Ureter (tissue), 1 donor: Measurements from ENCODE around the gene NDST3. TPM values are rescaled to one million over a fixed set of nuclear protein-coding genes. Genes with fewer than 3 reads are reported as not detected.
"Not testable (repeated sequence)": the region's sequence is repeated elsewhere in the genome, so short reads cannot be mapped to it uniquely, and the experiment has no call there.

Source experiments
- DNase-seq: peaks from one replicate; pipeline ENCODE4 v3.0.0-alpha.2; 2020; ENCODE audit warnings: low spot score
- total RNA-seq: library from RNA; stranded (reverse); gene quantifications from one replicate; pipeline ENCODE4 v1.2.4, GENCODE V29; 2023
- donor health status: DM: yes; HTN: yes; CAD: no.

NDST3 gene
- total RNA-seq, 1 donor from 2014 or later = not detected

GRCh38 chr4:118177126-118177525 is 142.8 kb downstream of the NDST3 start:
- DNase-seq = no peak

DNA sequence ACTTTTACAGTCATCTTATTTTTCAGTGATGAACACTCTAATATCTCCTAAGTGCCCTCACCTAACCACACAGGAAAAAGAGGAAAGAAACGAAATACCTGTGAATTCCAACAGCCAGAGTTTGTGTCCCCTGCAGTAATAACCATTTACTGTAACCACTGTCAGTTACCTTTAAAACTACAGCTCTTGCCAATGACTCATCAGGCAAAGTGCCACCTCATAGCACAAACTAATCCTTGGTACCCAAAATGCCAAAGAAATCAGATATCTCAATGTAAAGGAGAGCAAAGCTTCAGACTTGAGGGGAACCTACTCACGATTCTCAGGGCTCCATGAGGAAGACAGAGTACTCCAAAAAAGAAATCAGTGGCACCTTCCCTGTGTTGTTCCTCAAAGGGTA is 146.5 kb downstream of the NDST3 start:
- no peak for DNase-seq

DNA sequence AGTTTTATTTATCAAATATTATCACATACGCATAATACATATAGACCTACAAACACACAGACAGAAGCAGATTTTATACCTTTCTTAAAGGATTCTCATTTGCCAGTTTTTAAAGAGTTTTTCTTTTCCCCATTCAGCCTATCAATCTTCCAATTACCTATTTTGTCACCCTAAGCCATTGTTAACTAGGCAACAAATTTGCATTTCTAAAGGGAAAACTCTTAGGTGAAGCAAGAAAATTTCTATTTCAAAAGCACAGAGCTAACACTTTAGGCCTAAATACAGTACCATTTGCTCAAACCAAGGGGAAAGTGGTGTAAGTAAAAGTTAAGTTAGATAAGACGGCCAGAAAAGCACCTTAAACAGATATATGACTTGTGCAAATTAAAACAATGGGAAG is 156.6 kb downstream of the NDST3 start:
- no peak for DNase-seq

DNA sequence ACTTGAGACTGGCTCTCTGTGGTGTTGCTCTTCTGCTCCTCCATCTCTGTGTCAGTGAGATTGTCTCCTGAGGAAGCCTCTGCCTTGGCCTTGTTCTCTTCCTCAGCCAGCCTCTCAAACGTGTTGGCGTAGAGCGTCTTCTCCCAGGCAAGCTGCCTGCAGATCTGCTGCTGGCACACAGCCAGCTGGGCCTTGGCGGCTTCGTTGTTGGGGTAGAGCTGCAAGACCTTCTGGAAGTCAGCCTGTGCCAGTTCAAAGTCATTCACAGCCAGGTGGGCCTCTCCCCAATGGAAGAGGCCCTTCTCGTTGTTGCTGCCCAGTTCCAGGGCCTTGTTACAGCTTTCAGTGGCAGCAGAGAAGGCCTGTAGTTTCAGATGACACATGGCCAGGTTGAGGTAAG is 159.1 kb downstream of the NDST3 start:
- no peak for DNase-seq

DNA sequence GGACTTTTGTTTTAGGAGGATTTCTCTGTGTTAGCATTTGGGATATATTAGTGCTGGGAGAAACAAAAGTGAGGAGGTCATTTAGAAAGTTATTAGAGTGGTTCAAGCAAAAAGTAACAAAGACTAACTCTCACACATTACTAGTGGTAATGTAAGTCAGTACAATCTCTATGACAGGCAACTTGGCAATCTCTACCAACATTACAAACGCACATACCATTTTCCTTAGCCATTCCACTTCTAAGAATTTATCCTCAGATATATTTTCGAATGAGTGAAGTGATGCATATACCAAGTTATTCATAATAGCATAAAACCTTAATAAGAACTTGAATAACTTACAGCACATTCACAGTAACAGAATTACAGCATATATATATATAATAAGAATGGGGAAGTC is 172.3 kb downstream of the NDST3 start:
- no peak for DNase-seq

- DNase-seq = no peak
These were observed 178.8 kb downstream of the NDST3 start for GRCh38 chr4:118213101-118213500.

GRCh38 chr4:118215826-118216225 is 181.5 kb downstream of the NDST3 start:
- no peak for DNase-seq

- DNase-seq = no peak
These were observed 187.0 kb downstream of the NDST3 start for GRCh38 chr4:118221227-118221800.

- no peak for DNase-seq
These were observed 190.1 kb downstream of the NDST3 start for GRCh38 chr4:118224243-118224829.

DNA sequence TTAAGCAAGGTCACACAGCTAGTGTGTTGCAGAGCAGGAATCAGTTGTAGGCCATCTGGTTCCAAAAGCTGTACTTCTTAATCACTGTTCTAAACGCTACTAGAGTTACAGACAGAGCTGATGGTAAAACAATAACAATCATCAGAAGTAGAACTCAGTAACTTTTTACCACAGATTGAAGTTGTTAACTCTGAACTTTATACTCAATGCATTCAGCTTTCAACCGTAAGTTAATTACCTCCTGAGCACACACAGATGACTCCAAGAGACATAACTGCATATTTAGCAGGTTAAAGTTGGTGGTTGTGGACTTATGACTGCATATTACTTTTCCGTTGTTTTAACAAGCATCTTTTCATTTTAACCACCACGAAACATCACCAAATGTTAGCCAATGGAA is 191.2 kb downstream of the NDST3 start:
- DNase-seq = no peak

- DNase-seq = no peak
These were observed 192.2 kb downstream of the NDST3 start for GRCh38 chr4:118226311-118227010.

- DNase-seq = no peak
These were observed 201.4 kb downstream of the NDST3 start for GRCh38 chr4:118235566-118236120.

GRCh38 chr4:118237531-118237930 is 203.2 kb downstream of the NDST3 start:
- no peak for DNase-seq

GRCh38 chr4:118249890-118250289 is 215.6 kb downstream of the NDST3 start:
- DNase-seq = no peak

DNA sequence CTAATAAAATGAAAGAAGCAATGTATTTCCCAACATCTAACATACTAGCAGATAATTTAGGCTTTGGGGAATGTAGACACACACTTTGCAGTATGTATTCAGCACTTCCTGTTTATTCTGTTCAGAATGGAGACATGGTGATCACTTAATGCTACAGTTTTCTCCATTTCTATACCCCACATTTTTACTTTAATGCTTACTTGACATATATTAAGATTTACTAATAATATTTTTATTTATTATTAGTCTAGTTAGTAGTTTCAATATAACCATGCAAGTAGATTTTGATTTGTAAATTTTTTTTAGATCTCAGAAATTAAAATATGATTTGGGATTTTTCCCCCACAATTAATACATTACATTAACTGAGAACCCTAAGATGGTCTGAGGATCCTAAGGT is 220.1 kb downstream of the NDST3 start:
- no peak for DNase-seq

- DNase-seq = no peak
These were observed 224.8 kb downstream of the NDST3 start for GRCh38 chr4:118259111-118259510.

DNA sequence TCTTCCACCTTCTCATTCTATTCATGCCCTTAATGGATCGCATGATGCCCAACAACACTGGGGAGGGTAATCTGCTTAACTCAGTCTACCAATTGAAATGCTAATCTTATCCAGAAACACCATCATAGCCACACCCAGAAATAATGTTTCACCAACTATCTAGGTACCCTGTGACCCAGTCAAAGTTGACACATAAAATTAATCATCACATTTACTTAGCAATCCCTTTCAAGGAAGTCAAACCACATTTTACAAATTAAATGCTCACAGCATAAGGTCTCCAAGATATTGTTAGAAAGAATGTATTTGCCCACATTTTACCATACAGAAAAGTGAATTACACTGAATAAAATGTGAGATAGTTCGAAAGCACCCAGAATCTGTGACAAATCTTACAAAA is 226.0 kb downstream of the NDST3 start:
- no peak for DNase-seq

GRCh38 chr4:118264096-118264495 is 229.8 kb downstream of the NDST3 start:
- no peak for DNase-seq

GRCh38 chr4:118265312-118266144 is 231.2 kb downstream of the NDST3 start:
- peak; percentile 51 for DNase-seq

DNA sequence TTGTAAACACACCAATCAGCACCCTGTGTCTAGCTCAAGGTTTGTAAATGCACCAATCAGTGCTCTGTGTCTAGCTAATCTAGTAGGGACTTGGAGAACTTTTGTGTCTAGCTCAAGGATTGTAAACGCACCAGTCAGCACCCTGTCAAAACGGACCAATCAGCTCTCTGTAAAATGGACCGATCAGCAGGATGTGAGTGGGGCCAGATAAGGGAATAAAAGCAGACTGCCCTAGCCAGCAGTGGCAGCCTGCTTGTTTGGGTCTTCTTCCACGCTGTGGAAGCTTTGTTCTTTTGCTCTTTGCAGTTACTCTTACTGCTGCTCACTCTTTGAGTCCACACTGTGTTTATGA is 231.8 kb downstream of the NDST3 start:
- not testable (repeated sequence) for DNase-seq

DNA sequence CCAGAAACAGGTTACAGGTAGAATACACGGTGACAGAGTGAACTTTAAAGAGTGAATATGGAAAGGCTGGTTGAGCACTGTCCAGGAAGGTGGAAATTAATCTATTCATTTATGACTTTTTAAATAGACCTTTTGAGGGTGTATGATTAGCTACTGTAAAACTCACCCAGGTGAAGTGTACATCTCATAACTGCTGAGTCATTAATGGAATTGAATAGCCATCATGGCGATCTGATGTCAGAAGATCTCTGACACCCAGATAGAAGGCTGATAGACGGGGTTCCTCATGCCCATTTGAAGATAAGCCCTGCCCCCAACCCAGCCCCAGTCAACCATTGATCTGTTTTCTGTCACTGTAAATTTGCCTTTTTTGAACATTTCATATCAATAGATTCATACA is 234.5 kb downstream of the NDST3 start:
- DNase-seq = no peak

DNA sequence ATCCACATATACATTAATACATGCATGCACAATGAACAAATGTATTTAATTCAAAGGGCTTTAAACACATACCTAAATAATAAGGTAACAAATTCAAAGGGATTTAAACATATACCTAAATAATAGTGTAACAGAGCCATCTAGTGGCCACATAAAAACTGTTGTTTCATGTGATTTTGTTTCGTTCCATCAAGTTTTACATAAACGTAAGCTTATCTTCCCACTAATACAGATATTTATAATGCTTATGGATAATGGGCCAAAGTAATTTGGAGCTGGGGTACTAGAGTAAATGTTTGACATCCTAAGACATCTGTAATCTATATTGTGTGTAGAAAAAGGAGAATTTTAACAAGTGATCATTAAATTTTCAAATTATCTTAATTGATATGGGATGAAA is 236.2 kb downstream of the NDST3 start:
- DNase-seq = no peak
